ENCODE results near the gene CUTC. TPM values are rescaled to one million over a fixed set of nuclear protein-coding genes. Genes with fewer than 3 reads are reported as not detected.

The CUTC gene
- total RNA-seq, 1 experiment from 2014 or later: 21.6 TPM

GRCh38 chr10:99768556-99768955 is 36.5 kb downstream of the CUTC start:
- Histone ChIP-seq H3K9ac (ENCODE audit: extremely low read depth, insufficient read length, low read length) (no peak overlapping the region), H2BK15ac (ENCODE audit: low read depth, low read length) (no peak overlapping the region), H3K56ac (ENCODE audit: insufficient read length, low read depth, low read length) (no peak overlapping the region), H3K4me2 (ENCODE audit: insufficient read depth, insufficient read length, low read length) (no peak overlapping the region), H3K79me2 (ENCODE audit: insufficient read depth, low read length) (no peaks in the 10 kb centered on the region), H3K23ac (ENCODE audit: insufficient read length, low read depth, low read length) (no peak overlapping the region), H3K27me3 (ENCODE audit: insufficient read depth, low read length) (no peaks in the 10 kb centered on the region), H2BK20ac (ENCODE audit: low read depth, low read length, poor library complexity, severe bottlenecking) (no peak overlapping the region), H2AFZ (ENCODE audit: low read length) (no peak overlapping the region), H2BK5ac (ENCODE audit: insufficient read length, low read length) (no peak overlapping the region), H3K18ac (ENCODE audit: insufficient read length, low read depth, low read length) (no peak overlapping the region), H3T11ph (ENCODE audit: low read length) (no peak overlapping the region), H4K91ac (ENCODE audit: insufficient read length, low read depth, low read length) (no peak overlapping the region), H3K23me2 (ENCODE audit: insufficient read length, low read depth, low read length, poor library complexity, severe bottlenecking) (no peaks in the 10 kb centered on the region), H3K27ac (ENCODE audit: insufficient read length, low read depth, low read length) (no peak overlapping the region), H2BK12ac (ENCODE audit: insufficient read length, low read depth, low read length) (no peak overlapping the region), H3K4ac (ENCODE audit: low read depth, low read length) (no peak overlapping the region), H4K20me1 (ENCODE audit: control insufficient read depth, insufficient read depth, insufficient read length) (no peaks in the 10 kb centered on the region), H4K5ac (ENCODE audit: insufficient read length, low read depth, low read length) (no peak overlapping the region), H2AK5ac (ENCODE audit: insufficient read length, low read length) (no peak overlapping the region), H2BK120ac (ENCODE audit: low read depth, low read length, poor library complexity, severe bottlenecking) (no peak overlapping the region), H3K9me3 (ENCODE audit: control insufficient read depth, low read depth, low read length) (no peaks in the 10 kb centered on the region), H3K4me1 (ENCODE audit: insufficient read depth, low read length) (no peaks in the 10 kb centered on the region), H3K79me1 (ENCODE audit: insufficient read depth, low read depth, low read length, poor library complexity, severe bottlenecking) (no peaks in the 10 kb centered on the region), H4K8ac (replicated peaks; ENCODE audit: insufficient read length, low read depth, low read length) (no peak overlapping the region), H3K14ac (ENCODE audit: insufficient read depth, low read length) (no peak overlapping the region)
- H3K4me3 Mint-ChIP-seq: no peak overlapping the region
- no peak overlapping the region for H3K27ac Mint-ChIP-seq
- TF ChIP-seq CTCF (conservative IDR thresholded peaks at IDR 0.05): no peak
- no peak for DNase-seq
- no peaks in the 10 kb centered on the region for H3K27me3 Mint-ChIP-seq (ENCODE audit: low read depth)
- no CpG with 5 or more reads among the region's 2 CpGs for WGBS (ENCODE audit: extremely low coverage, insufficient read length, low lambda C conversion rate)
- H3K36me3 Mint-ChIP-seq (ENCODE audit: insufficient read depth in 1 of 3, low read depth in 3 of 3): no peaks in the 10 kb centered on the region
- H3K4me1 Mint-ChIP-seq: no peaks in the 10 kb centered on the region
- no peaks in the 10 kb centered on the region for H3K9me3 Mint-ChIP-seq

Measured in H9 (cell line).